ENCODE data around the gene CDH13. TPM values are rescaled to one million over a fixed set of nuclear protein-coding genes. Genes with fewer than 3 reads are reported as not detected.
A peak's percentile ranks its signal among the peaks of the same experiment; 100 is the strongest.

CDH13 gene
- total and polyA plus RNA-seq, 12 donors, result 0.86 to 30.6 (median 2.4) TPM

- H3K4me3 ChIP-seq, result no peak overlapping the region
- H3K27ac ChIP-seq, result no peak overlapping the region
- WGBS, 4 donors, result 83 to 100% (median 91%) methylated on average over 1 of the region's 1 CpG
- no peaks in the 10 kb centered on the region for H3K36me3 ChIP-seq (replicated peaks in 1 of 2)
- no peaks in the 10 kb centered on the region for H3K27me3 ChIP-seq
- H3K9me3 ChIP-seq (replicated peaks in 1 of 3), result no peaks in the 10 kb centered on the region
- DNase-seq, result no peak
- TF ChIP-seq CTCF (IDR thresholded peaks at IDR 0.05) (no peak), POLR2A (IDR thresholded peaks at IDR 0.05) (no peak)
- intact Hi-C loops (cut with DNase I), result no loop called here
- no peaks in the 10 kb centered on the region for H3K4me1 ChIP-seq (replicated peaks in 1 of 2)
Measured at GRCh38 chr16:82846806-82847205, 220.0 kb downstream of the CDH13 start.

GRCh38 chr16:82848013-82848412 is 221.2 kb downstream of the CDH13 start:
- Histone ChIP-seq H3K36me3 (replicated peaks in 1 of 2) (no peaks in the 10 kb centered on the region), H3K27me3 (no peaks in the 10 kb centered on the region), H3K4me1 (replicated peaks in 1 of 2) (no peaks in the 10 kb centered on the region), H3K27ac (no peak overlapping the region), H3K4me3 (no peak overlapping the region), H3K9me3 (replicated peaks in 1 of 3) (no peaks in the 10 kb centered on the region)
- peak in 1 of 7 donors; percentile 14 for DNase-seq
- intact Hi-C loops (cut with DNase I), result no loop called here
- TF ChIP-seq CTCF (IDR thresholded peaks at IDR 0.05) (no peak), POLR2A (IDR thresholded peaks at IDR 0.05) (no peak)

- 45 to 57% (median 49%) methylated on average over 3 of the region's 3 CpGs for WGBS, 4 donors
- TF ChIP-seq POLR2A (IDR thresholded peaks at IDR 0.05) (no peak), CTCF (IDR thresholded peaks at IDR 0.05) (no peak)
- Histone ChIP-seq H3K4me1 (replicated peaks in 1 of 2) (no peaks in the 10 kb centered on the region), H3K9me3 (replicated peaks in 1 of 3) (no peaks in the 10 kb centered on the region), H3K36me3 (replicated peaks in 1 of 2) (no peaks in the 10 kb centered on the region), H3K27me3 (no peaks in the 10 kb centered on the region), H3K4me3 (no peak overlapping the region), H3K27ac (no peak overlapping the region)
- DNase-seq, result no peak
- intact Hi-C loops (cut with DNase I), result no loop called here
Measured at GRCh38 chr16:82852388-82853008, 225.7 kb downstream of the CDH13 start.

GRCh38 chr16:82855471-82855870 is 228.7 kb downstream of the CDH13 start:
- TF ChIP-seq POLR2A (IDR thresholded peaks at IDR 0.05) (no peak), CTCF (IDR thresholded peaks at IDR 0.05) (no peak)
- intact Hi-C loops (cut with DNase I), result no loop called here
- H3K9me3 ChIP-seq (replicated peaks in 1 of 3), result no peaks in the 10 kb centered on the region
- DNase-seq, result no peak
- 55 to 87% (median 83%) methylated on average over 5 of the region's 5 CpGs for WGBS, 4 donors
- no peak overlapping the region for H3K27ac ChIP-seq
- no peaks in the 10 kb centered on the region for H3K27me3 ChIP-seq
- no peaks in the 10 kb centered on the region for H3K36me3 ChIP-seq (replicated peaks in 1 of 2)
- H3K4me3 ChIP-seq, result no peak overlapping the region
- no peaks in the 10 kb centered on the region for H3K4me1 ChIP-seq (replicated peaks in 1 of 2)

Data from adrenal gland (tissue), 12 donors.